Metanephros (tissue), 1 donor: Measurements from ENCODE around the gene INPP5K. TPM values are rescaled to one million over a fixed set of nuclear protein-coding genes. Genes with fewer than 3 reads are reported as not detected.

ENCODE experiments used
- total RNA-seq: library from RNA; depleted of rRNA; stranded (reverse); fragments of >200 nt; gene quantifications from one replicate; pipeline ENCODE4 v1.2.3, GENCODE V29; 2014

INPP5K gene
- total RNA-seq = 61.9 TPM

DNA sequence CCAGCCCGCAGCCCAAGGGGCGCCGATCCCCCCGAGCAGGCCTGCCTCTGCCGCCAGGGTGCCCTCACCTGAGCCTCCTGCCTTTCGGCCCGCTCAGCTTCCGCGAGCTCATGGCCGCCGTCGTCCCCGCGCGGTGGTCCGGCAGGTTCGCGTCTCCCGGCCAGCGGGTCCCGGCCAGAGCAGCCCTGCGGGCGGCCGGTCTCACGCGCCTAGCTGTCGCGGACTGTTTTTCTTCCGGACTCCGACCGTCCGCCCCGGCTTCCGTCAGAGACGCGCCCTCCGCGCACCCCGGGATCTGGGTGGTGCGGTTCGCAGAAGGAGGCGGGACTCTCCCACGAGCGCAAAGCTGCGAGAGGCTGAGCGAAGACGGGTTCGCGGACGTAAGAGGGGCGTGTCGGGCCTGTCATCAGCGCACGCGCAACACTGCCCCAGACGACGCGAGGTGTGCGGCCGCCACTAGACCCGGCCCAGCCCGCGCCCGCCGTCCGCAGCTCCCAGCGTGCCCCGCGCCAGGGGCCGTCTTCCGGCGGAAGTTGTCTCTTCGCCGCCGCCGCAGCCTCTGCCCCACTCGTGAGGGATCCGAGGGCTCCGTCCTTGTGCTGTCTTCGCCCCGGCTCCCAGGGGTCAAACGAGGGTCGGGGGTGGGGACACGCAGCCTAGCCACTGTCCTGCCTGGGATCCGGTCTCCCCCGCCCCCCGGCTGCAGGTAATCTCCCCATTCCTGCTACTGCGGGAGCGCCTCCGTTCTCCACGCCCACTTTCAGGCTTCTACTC is at the start of gene INPP5K:
INPP5K (minus strand) TSS at position 225 of the 774 bp plus-strand sequence; CDS start at position 112, 113 bp downstream.

DNA sequence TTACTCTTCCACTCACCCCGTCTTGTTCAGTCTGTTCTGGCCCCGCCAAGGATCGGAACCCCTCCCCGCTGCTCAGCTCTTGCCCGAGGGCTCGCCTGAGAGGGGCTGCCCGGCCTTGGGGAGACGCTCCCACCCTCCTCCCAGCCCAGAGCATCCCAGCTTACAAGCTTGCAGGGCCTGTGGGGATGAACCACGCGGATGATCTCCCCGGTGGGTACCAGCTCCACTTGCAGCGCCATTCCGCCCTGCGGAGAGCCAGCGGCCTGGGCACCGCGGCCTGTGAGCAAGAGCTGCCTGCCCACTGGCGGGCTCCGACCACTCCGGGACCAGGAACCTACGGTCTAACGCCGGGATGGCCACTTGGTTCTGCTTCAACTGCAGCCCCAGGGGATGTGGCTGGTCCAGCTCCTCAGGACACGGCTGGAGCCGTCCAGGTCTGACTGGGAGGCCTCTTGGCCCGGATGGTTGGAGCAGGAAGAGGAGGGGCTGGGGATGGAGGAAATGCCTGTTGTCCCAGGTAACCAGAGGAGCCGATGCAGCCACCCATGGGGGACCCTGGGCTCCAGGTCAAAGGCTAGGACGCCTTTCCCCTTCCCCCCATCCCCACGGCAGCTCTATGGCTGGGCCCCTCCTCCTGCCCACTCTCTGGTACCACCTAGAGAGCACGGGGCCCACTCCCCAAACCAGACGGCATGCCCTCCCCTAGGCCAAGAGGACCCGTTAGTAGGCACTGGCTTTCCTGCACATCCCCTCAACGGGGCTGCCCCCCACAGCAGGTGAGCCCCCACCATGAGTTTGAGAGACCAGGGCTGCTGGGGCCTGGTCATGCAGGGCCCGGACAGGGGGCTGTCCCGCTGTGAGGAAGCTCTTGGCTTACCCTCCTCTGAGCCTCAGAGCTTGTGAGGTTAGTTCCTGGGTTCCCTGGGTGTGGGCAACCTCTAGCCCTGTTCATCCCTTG is 23.9 kb downstream of the INPP5K start, which contains the start of gene MYO1C:
MYO1C (minus strand) TSS at position 438 of the 958 bp plus-strand sequence; CDS start at position 239, 199 bp downstream.

DNA sequence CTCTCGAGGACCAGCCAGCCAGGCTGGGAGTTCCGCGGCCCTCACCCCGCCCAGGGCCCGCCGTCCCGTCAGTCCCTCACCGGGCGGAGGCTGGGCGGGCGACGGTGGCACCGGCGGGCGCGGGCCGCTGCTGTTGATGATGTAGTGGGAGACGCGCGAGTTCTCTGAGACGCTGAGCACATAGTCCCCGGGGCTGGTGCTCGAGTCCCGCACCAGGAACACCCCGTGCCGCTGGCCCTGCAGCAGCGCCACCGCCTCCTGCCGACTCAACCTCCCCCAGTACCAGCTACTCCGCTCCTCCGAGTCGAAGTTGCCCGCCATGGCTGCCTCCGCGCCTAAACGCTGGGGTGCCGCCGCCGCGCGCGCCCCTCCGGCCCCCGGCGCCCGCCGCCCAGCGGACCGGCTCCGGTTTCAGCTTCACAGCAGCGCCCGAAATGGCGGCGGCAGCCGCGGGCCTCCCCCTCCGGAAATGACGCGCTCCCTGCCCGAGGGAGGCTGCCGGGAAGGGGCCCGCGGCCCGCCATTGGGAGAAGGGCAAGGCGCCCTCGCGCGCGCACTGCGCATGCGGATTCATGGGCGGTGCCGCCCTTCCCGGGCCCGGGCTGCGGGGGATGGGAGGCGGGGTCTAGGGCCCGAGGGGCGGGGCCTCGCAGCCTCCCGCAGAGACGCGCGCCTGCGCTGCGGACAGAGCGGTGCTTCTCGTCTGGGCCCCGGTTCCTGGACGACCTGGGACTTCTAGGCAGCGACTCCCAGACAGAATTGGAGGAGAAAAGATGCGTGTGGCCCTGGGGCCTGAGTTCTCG is 60.4 kb downstream of the INPP5K start, which contains the start of gene CRK:
CRK (minus strand) TSS at position 436 of the 803 bp plus-strand sequence; CDS start at position 321, 115 bp downstream.

Other genes with a start within 250 kb of the INPP5K start
- not detected for gene BHLHA9, start 246.2 kb downstream of the INPP5K start, total RNA-seq
- gene TRARG1, start 236.9 kb downstream of the INPP5K start, total RNA-seq = 1.2 TPM
- gene YWHAE, start 116.4 kb downstream of the INPP5K start, total RNA-seq = 333 TPM
- gene CRK, start 60.4 kb downstream of the INPP5K start, total RNA-seq = 59.0 TPM
- 90.9 TPM for gene MYO1C, start 23.9 kb downstream of the INPP5K start, total RNA-seq
- 23.9 TPM for gene PITPNA, start 46.2 kb upstream of the INPP5K start, total RNA-seq
- gene SLC43A2, start 112.2 kb upstream of the INPP5K start, total RNA-seq = 42.3 TPM
- 19.0 TPM for gene SCARF1, start 129.1 kb upstream of the INPP5K start, total RNA-seq
- 14.5 TPM for gene RILP, start 133.3 kb upstream of the INPP5K start, total RNA-seq
- 201 TPM for gene PRPF8, start 168.3 kb upstream of the INPP5K start, total RNA-seq
- 3.9 TPM for gene TLCD2, start 193.8 kb upstream of the INPP5K start, total RNA-seq
- 26.2 TPM for gene WDR81, start 208.1 kb upstream of the INPP5K start, total RNA-seq
- gene SERPINF2, start 226.3 kb upstream of the INPP5K start, total RNA-seq = 49.7 TPM
- 152 TPM for gene SERPINF1, start 245.4 kb upstream of the INPP5K start, total RNA-seq